ENCODE data around the gene PLCB1.
"Not testable (repeated sequence)": the region's sequence is repeated elsewhere in the genome, so short reads cannot be mapped to it uniquely, and the experiment has no call there.

Gene PLCB1

DNA sequence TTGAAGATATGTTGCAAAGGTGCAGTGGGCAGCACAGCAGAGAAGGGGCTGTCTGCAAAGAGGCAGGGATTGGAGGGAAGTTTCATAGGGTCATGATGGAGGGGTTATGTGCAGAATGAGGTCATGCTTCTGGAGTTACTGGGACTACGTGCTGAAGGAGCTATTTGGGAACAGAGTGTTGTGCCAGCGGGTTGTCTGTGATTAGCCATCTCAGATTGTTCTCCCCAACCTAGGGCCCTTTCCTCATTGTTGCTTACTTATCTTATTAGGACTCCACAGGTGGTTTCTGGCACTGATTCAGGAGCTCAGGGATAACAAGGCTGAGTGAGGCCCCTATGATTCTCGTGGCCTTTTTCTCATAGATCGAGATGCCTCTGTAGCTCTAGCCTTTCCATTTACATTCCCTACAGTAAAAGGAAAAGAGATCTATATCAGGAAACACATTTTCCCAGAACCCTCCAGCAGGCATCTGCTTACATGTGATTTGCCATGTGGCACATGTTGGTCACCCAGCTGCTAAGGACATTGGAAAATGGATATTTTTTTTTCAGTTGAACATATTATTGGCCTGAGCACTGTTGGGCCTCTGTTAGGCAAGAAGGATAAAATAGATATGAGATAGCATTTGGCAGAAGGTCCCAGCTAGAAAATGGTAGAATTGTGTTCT is 507.2 kb downstream of the PLCB1 start:
- H3K23ac ChIP-seq (ENCODE audit: low read depth, low read length, poor library complexity): no peak overlapping the region
- H3K27me3 ChIP-seq (ENCODE audit: control insufficient read depth in 3 of 3, insufficient read depth in 3 of 3, low read depth in 1 of 3, low read length in 3 of 3): no peaks in the 10 kb centered on the region
- H2AK5ac ChIP-seq (ENCODE audit: low read depth, low read length): no peak overlapping the region
- no peak overlapping the region for H2BK120ac ChIP-seq (ENCODE audit: low read depth, low read length)
- H3K9me3 ChIP-seq (replicated peaks in 1 of 2; ENCODE audit: control insufficient read depth in 2 of 2, insufficient read depth in 1 of 2, low read depth in 1 of 2, low read length in 2 of 2): no peaks in the 10 kb centered on the region
- H3K14ac ChIP-seq (ENCODE audit: low read length): no peak overlapping the region
- no peaks in the 10 kb centered on the region for H3K36me3 ChIP-seq (replicated peaks in 1 of 2; ENCODE audit: control insufficient read depth in 2 of 2, insufficient read depth in 2 of 2, low read length in 2 of 2)
- H4K8ac ChIP-seq (ENCODE audit: low read depth, low read length): no peak overlapping the region
- no peak overlapping the region for H3K4me3 ChIP-seq (ENCODE audit: low read length in 2 of 2)
- H4K91ac ChIP-seq (ENCODE audit: low read depth, low read length, poor library complexity): no peak overlapping the region
- no peak for DNase-seq (ENCODE audit: low spot score)
- no peak overlapping the region for H2BK5ac ChIP-seq (ENCODE audit: low read length)
- H3K27ac ChIP-seq (replicated peaks; ENCODE audit: low read length): no peak overlapping the region
- no peak overlapping the region for H3K18ac ChIP-seq (ENCODE audit: low read length)
- H3K4me2 ChIP-seq (ENCODE audit: insufficient read depth, low read length, poor library complexity, severe bottlenecking): no peak overlapping the region
- no peak overlapping the region for H2AFZ ChIP-seq (ENCODE audit: low read length)
- WGBS, 2 donors (ENCODE audit: extremely low coverage in 2 of 2, insufficient read length in 2 of 2, insufficient replicate concordance in 1 of 2): no CpG with 5 or more reads among the region's 4 CpGs
- no peaks in the 10 kb centered on the region for H3K79me1 ChIP-seq (ENCODE audit: low read depth, low read length)
- H3K4ac ChIP-seq (ENCODE audit: low read length): no peak overlapping the region
- H2BK15ac ChIP-seq (ENCODE audit: low read length): no peak overlapping the region
- H2BK12ac ChIP-seq (ENCODE audit: low read length): no peak overlapping the region
- no peak overlapping the region for H3K9ac ChIP-seq (ENCODE audit: low read depth, low read length, poor library complexity)
- H3K4me1 ChIP-seq (ENCODE audit: control insufficient read depth in 2 of 2, insufficient read depth in 1 of 2, low read depth in 1 of 2, low read length in 2 of 2): no peaks in the 10 kb centered on the region

DNA sequence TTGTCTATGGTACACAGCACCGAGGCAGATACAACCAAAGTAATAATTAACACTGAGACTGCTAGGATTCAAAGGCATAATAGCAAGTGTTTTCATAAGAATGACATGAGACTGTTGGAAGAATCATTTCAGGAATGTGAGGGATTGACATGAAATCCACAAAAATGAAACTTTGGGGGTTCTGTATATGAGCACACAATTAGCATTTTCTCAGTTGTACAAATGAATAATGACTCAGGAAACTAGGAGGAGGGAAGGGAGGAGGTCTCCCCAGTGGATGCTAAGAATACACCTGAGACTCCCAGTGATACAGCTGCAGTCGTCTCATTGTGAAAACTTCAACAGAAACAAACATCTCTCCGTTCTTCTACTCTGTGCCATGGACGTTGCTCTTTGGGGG is 508.4 kb downstream of the PLCB1 start:
- no peak overlapping the region for H3K27ac ChIP-seq (replicated peaks; ENCODE audit: low read length)
- no peak overlapping the region for H3K18ac ChIP-seq (ENCODE audit: low read length)
- H3K36me3 ChIP-seq (replicated peaks in 1 of 2; ENCODE audit: control insufficient read depth in 2 of 2, insufficient read depth in 2 of 2, low read length in 2 of 2): no peaks in the 10 kb centered on the region
- H3K9me3 ChIP-seq (replicated peaks in 1 of 2; ENCODE audit: control insufficient read depth in 2 of 2, insufficient read depth in 1 of 2, low read depth in 1 of 2, low read length in 2 of 2): no peaks in the 10 kb centered on the region
- no peak overlapping the region for H3K4ac ChIP-seq (ENCODE audit: low read length)
- H3K4me3 ChIP-seq (ENCODE audit: low read length in 2 of 2): no peak overlapping the region
- no peak for DNase-seq (ENCODE audit: low spot score)
- H2BK120ac ChIP-seq (ENCODE audit: low read depth, low read length): no peak overlapping the region
- no peak overlapping the region for H3K14ac ChIP-seq (ENCODE audit: low read length)
- H3K4me1 ChIP-seq (ENCODE audit: control insufficient read depth in 2 of 2, insufficient read depth in 1 of 2, low read depth in 1 of 2, low read length in 2 of 2): no peaks in the 10 kb centered on the region
- no peak overlapping the region for H4K91ac ChIP-seq (ENCODE audit: low read depth, low read length, poor library complexity)
- no peak overlapping the region for H2BK5ac ChIP-seq (ENCODE audit: low read length)
- no peak overlapping the region for H2BK15ac ChIP-seq (ENCODE audit: low read length)
- no peak overlapping the region for H3K23ac ChIP-seq (ENCODE audit: low read depth, low read length, poor library complexity)
- no peak overlapping the region for H3K4me2 ChIP-seq (ENCODE audit: insufficient read depth, low read length, poor library complexity, severe bottlenecking)
- no peaks in the 10 kb centered on the region for H3K79me1 ChIP-seq (ENCODE audit: low read depth, low read length)
- H2AK5ac ChIP-seq (ENCODE audit: low read depth, low read length): no peak overlapping the region
- H3K27me3 ChIP-seq (ENCODE audit: control insufficient read depth in 3 of 3, insufficient read depth in 3 of 3, low read depth in 1 of 3, low read length in 3 of 3): no peaks in the 10 kb centered on the region
- no CpG with 5 or more reads among the region's 4 CpGs for WGBS, 2 donors (ENCODE audit: extremely low coverage in 2 of 2, insufficient read length in 2 of 2, insufficient replicate concordance in 1 of 2)
- H2BK12ac ChIP-seq (ENCODE audit: low read length): no peak overlapping the region
- H2AFZ ChIP-seq (ENCODE audit: low read length): no peak overlapping the region
- H4K8ac ChIP-seq (ENCODE audit: low read depth, low read length): no peak overlapping the region
- no peak overlapping the region for H3K9ac ChIP-seq (ENCODE audit: low read depth, low read length, poor library complexity)

DNA sequence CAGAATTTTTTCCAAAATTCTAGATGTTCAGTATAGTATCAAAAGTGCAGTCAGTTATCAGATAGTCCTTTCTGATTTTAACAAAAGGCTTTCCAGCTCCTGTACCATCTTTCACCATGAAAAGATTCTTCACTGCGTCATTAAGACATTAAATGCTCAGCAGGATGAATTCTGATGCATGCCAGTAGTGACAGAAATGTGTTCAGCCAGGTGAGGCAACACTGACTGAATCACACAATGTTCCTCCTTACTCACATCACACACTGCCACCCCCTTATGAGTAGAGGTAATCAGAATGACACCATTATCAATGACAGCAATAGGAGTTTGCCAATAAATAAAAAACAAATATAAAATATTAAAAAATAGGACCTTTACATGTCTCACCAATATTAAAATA is 510.2 kb downstream of the PLCB1 start:
- no peak overlapping the region for H3K27ac ChIP-seq (replicated peaks; ENCODE audit: low read length)
- H3K4me2 ChIP-seq (ENCODE audit: insufficient read depth, low read length, poor library complexity, severe bottlenecking): no peak overlapping the region
- no peak overlapping the region for H2BK120ac ChIP-seq (ENCODE audit: low read depth, low read length)
- no peak overlapping the region for H4K91ac ChIP-seq (ENCODE audit: low read depth, low read length, poor library complexity)
- no peak overlapping the region for H2AK5ac ChIP-seq (ENCODE audit: low read depth, low read length)
- no peak overlapping the region for H3K23ac ChIP-seq (ENCODE audit: low read depth, low read length, poor library complexity)
- no peaks in the 10 kb centered on the region for H3K9me3 ChIP-seq (replicated peaks in 1 of 2; ENCODE audit: control insufficient read depth in 2 of 2, insufficient read depth in 1 of 2, low read depth in 1 of 2, low read length in 2 of 2)
- peaks cover 0 to 1% of the 10 kb centered on the region in 2 donors for H3K36me3 ChIP-seq (replicated peaks in 1 of 2; ENCODE audit: control insufficient read depth in 2 of 2, insufficient read depth in 2 of 2, low read length in 2 of 2)
- DNase-seq (ENCODE audit: low spot score): no peak
- no peaks in the 10 kb centered on the region for H3K79me1 ChIP-seq (ENCODE audit: low read depth, low read length)
- no peak overlapping the region for H2BK15ac ChIP-seq (ENCODE audit: low read length)
- no peak overlapping the region for H2BK5ac ChIP-seq (ENCODE audit: low read length)
- no peak overlapping the region for H3K9ac ChIP-seq (ENCODE audit: low read depth, low read length, poor library complexity)
- H3K18ac ChIP-seq (ENCODE audit: low read length): no peak overlapping the region
- WGBS, 2 donors (ENCODE audit: extremely low coverage in 2 of 2, insufficient read length in 2 of 2, insufficient replicate concordance in 1 of 2): no CpG with 5 or more reads among the region's 1 CpG
- H3K4me1 ChIP-seq (ENCODE audit: control insufficient read depth in 2 of 2, insufficient read depth in 1 of 2, low read depth in 1 of 2, low read length in 2 of 2): no peaks in the 10 kb centered on the region
- H4K8ac ChIP-seq (ENCODE audit: low read depth, low read length): no peak overlapping the region
- H3K14ac ChIP-seq (ENCODE audit: low read length): no peak overlapping the region
- H3K4ac ChIP-seq (ENCODE audit: low read length): no peak overlapping the region
- H3K4me3 ChIP-seq (ENCODE audit: low read length in 2 of 2): no peak overlapping the region
- H3K27me3 ChIP-seq (ENCODE audit: control insufficient read depth in 3 of 3, insufficient read depth in 3 of 3, low read depth in 1 of 3, low read length in 3 of 3): no peaks in the 10 kb centered on the region
- H2AFZ ChIP-seq (ENCODE audit: low read length): no peak overlapping the region
- H2BK12ac ChIP-seq (ENCODE audit: low read length): no peak overlapping the region

DNA sequence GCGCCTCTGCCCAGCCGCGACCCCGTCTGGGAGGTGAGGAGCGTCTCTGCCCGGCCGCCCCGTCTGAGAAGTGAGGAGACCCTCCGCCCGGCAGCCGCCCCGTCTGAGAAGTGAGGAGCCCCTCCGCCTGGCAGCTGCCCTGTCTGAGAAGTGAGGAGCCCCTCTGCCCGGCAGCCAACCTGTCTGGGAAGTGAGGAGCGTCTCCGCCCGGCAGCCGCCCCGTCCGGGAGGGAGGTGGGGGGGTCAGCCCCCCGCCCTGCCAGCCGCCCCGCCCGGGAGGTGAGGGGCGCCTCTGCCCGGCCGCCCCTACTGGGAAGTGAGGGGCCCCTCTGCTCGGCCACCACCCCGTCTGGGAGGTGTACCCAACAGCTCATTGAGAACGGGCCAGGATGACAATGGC is 512.4 kb downstream of the PLCB1 start:
- not testable (repeated sequence) for H3K23ac ChIP-seq (ENCODE audit: low read depth, low read length, poor library complexity); H3K4me1 ChIP-seq (ENCODE audit: control insufficient read depth in 2 of 2, insufficient read depth in 1 of 2, low read depth in 1 of 2, low read length in 2 of 2); H2BK15ac ChIP-seq (ENCODE audit: low read length); H3K79me1 ChIP-seq (ENCODE audit: low read depth, low read length); H2BK12ac ChIP-seq (ENCODE audit: low read length); H3K9me3 ChIP-seq (replicated peaks in 1 of 2; ENCODE audit: control insufficient read depth in 2 of 2, insufficient read depth in 1 of 2, low read depth in 1 of 2, low read length in 2 of 2); H2BK120ac ChIP-seq (ENCODE audit: low read depth, low read length); H3K18ac ChIP-seq (ENCODE audit: low read length); H3K4me3 ChIP-seq (ENCODE audit: low read length in 2 of 2); H4K8ac ChIP-seq (ENCODE audit: low read depth, low read length); H3K9ac ChIP-seq (ENCODE audit: low read depth, low read length, poor library complexity); DNase-seq (ENCODE audit: low spot score); H2AK5ac ChIP-seq (ENCODE audit: low read depth, low read length); H3K36me3 ChIP-seq (replicated peaks in 1 of 2; ENCODE audit: control insufficient read depth in 2 of 2, insufficient read depth in 2 of 2, low read length in 2 of 2); H4K91ac ChIP-seq (ENCODE audit: low read depth, low read length, poor library complexity); H3K27ac ChIP-seq (replicated peaks; ENCODE audit: low read length); H2AFZ ChIP-seq (ENCODE audit: low read length); H3K14ac ChIP-seq (ENCODE audit: low read length); H3K27me3 ChIP-seq (ENCODE audit: control insufficient read depth in 3 of 3, insufficient read depth in 3 of 3, low read depth in 1 of 3, low read length in 3 of 3); H2BK5ac ChIP-seq (ENCODE audit: low read length); H3K4ac ChIP-seq (ENCODE audit: low read length); H3K4me2 ChIP-seq (ENCODE audit: insufficient read depth, low read length, poor library complexity, severe bottlenecking)
- no CpG with 5 or more reads among the region's 30 CpGs for WGBS, 2 donors (ENCODE audit: extremely low coverage in 2 of 2, insufficient read length in 2 of 2, insufficient replicate concordance in 1 of 2)

All from neuronal stem cell (in vitro differentiated cells).